MCF 10A (cell line): Measurements from ENCODE around the gene MLLT10. TPM values are rescaled to one million over a fixed set of nuclear protein-coding genes. Genes with fewer than 3 reads are reported as not detected.
A peak's percentile ranks its signal among the peaks of the same experiment; 100 is the strongest.

Source experiments
- BruUV-seq: library from RNA; stranded (reverse); fragments of 400-500 nt; replicated peaks from 2 replicates; lab custom pipeline; 2021; lab: Mats Ljungman, UMichigan
- CTCF ChIA-PET: fragments of 300-600 bp; sonication (Branson Sonifier 250); formaldehyde crosslinking; extraction: SDS; loops from one replicate; lab custom pipeline; 2021; ENCODE audit warnings: antibody characterized with exemption, inconsistent platforms; lab: Yijun Ruan, JAX
- POLR2A ChIA-PET: fragments of 300-600, 350-650 bp; sonication (Branson Sonifier 250); formaldehyde crosslinking; extraction: SDS; loops from one replicate; lab custom pipeline; 2020; ENCODE audit warnings: antibody characterized with exemption, inconsistent platforms; lab: Yijun Ruan, JAX
- DNase-seq: peaks from one replicate; pipeline ENCODE4 v3.0.0-alpha.2; 2018; ENCODE audit not compliant: unreplicated experiment
- H3K27ac Mint-ChIP-seq: one replicate; pipeline ENCODE4 v1.8.0; 2022; ENCODE audit warnings: mild to moderate bottlenecking, low read depth, mixed read lengths; ENCODE audit not compliant: unreplicated experiment
- H3K27me3 Mint-ChIP-seq: one replicate; pipeline ENCODE4 v1.8.0; 2022; ENCODE audit warnings: mixed read lengths; ENCODE audit not compliant: insufficient read depth, unreplicated experiment
- H3K36me3 Mint-ChIP-seq: one replicate; pipeline ENCODE4 v1.8.0; 2022; ENCODE audit warnings: mild to moderate bottlenecking, moderate library complexity, mixed read lengths; ENCODE audit not compliant: insufficient read depth, unreplicated experiment
- H3K4me1 Mint-ChIP-seq: one replicate; pipeline ENCODE4 v1.8.0; 2022; ENCODE audit warnings: mixed read lengths; ENCODE audit not compliant: insufficient read depth, unreplicated experiment
- H3K4me3 Mint-ChIP-seq: one replicate; pipeline ENCODE4 v1.8.0; 2022; ENCODE audit warnings: mild to moderate bottlenecking, moderate library complexity, mixed read lengths; ENCODE audit not compliant: unreplicated experiment
- H3K9me3 Mint-ChIP-seq: one replicate; pipeline ENCODE4 v1.8.0; 2022; ENCODE audit warnings: mixed read lengths; ENCODE audit not compliant: unreplicated experiment
- intact Hi-C: fragments of 100-400 bp; cut with micrococcal nuclease; formaldehyde crosslinking; loops from 2 replicates; pipeline ENCODE4 v1.14.1; 2022
- total RNA-seq: library from RNA; stranded (reverse); gene quantifications from 2 replicates; pipeline ENCODE4 v1.2.3, GENCODE V29; 2022
- TF ChIP-seq, protein P1 (sequence below): fragments of 200-600 bp; IDR thresholded peaks from one replicate; pipeline ENCODE4 v1.8.0; 2022; ENCODE audit warnings: antibody characterized with exemption, mild to moderate bottlenecking; ENCODE audit not compliant: unreplicated experiment

MLLT10 gene
- total RNA-seq, 1 experiment from 2014 or later, result 47.5 TPM

DNA sequence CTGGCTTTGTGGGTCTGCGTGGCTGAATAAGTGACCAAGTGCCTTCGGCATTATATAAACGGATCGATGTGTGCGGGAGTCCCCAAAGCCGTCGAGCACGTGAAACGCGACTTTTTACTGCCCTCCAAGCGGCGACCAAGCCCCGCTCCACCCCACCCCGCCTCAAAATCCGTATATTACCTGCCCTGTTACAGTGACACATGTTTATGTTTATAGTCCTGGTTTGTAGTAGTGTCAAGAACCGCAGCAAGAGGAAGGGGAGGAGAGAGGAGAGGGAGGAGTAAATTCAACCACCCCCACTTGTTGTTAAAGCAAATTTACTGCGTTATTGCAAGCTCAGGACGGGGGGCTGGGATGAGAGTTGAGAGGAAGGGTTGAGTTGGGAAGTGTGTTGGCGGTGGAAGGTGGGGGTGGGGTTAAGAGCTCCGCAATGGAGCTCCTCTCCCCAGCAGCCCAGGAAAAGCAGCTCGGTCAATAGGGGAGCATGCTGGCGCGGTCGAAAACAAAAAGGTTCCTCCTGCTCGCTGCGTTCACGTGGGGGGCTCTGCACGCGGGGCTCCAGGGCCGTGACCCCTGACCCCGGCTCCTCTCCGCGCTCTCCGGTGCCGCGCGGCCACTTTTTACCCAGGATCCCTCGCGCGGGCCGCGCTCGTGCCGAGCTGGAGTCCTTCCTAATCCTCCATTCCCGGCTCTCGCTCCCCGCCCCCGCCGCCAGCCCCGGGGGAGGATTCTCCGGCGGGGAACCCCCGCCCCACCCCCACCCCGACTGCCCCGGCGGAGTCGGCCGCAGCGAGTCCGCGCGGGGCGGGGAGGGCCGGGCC lies 8.5 kb upstream of the MLLT10 start, which contains the start of gene SKIDA1:
SKIDA1 (minus strand) TSS at position 316 of the 821 bp plus-strand sequence. CDS start 7,860 bp downstream, outside the sequence.
- TF ChIP-seq, protein P1, sequence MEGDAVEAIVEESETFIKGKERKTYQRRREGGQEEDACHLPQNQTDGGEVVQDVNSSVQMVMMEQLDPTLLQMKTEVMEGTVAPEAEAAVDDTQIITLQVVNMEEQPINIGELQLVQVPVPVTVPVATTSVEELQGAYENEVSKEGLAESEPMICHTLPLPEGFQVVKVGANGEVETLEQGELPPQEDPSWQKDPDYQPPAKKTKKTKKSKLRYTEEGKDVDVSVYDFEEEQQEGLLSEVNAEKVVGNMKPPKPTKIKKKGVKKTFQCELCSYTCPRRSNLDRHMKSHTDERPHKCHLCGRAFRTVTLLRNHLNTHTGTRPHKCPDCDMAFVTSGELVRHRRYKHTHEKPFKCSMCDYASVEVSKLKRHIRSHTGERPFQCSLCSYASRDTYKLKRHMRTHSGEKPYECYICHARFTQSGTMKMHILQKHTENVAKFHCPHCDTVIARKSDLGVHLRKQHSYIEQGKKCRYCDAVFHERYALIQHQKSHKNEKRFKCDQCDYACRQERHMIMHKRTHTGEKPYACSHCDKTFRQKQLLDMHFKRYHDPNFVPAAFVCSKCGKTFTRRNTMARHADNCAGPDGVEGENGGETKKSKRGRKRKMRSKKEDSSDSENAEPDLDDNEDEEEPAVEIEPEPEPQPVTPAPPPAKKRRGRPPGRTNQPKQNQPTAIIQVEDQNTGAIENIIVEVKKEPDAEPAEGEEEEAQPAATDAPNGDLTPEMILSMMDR, result no peak
- intact Hi-C loops, result loop anchor here (2.0 to 5.0 kb wide), 2 partner anchors 29 to 448 kb away; no protein-coding TSS in a partner anchor
- H3K27ac Mint-ChIP-seq, result peak within 1 kb of the TSS; percentile 100
- no peaks in the 10 kb centered on the region for H3K36me3 Mint-ChIP-seq
- CTCF ChIA-PET, result interaction anchor here (0.5 to 1.6 kb wide), 6 partner anchors 17 to 472 kb away, joined by 3 to 5 read pairs (median 3); no protein-coding TSS in a partner anchor
- peak within 1 kb of the TSS; percentile 97 for H3K4me3 Mint-ChIP-seq
- H3K27me3 Mint-ChIP-seq, result no peaks in the 10 kb centered on the region
- H3K4me1 Mint-ChIP-seq, result peaks cover 10% of the 10 kb centered on the region
- DNase-seq, result peak; percentile 84
- H3K9me3 Mint-ChIP-seq, result no peaks in the 10 kb centered on the region
- BruUV-seq, result no TSS peak
- POLR2A ChIA-PET, result interaction anchor here (0.6 to 11.2 kb wide), 21 partner anchors 7 to 1707 kb away, joined by 3 to 141 read pairs (median 3); partner anchors contain the start of gene MLLT10

DNA sequence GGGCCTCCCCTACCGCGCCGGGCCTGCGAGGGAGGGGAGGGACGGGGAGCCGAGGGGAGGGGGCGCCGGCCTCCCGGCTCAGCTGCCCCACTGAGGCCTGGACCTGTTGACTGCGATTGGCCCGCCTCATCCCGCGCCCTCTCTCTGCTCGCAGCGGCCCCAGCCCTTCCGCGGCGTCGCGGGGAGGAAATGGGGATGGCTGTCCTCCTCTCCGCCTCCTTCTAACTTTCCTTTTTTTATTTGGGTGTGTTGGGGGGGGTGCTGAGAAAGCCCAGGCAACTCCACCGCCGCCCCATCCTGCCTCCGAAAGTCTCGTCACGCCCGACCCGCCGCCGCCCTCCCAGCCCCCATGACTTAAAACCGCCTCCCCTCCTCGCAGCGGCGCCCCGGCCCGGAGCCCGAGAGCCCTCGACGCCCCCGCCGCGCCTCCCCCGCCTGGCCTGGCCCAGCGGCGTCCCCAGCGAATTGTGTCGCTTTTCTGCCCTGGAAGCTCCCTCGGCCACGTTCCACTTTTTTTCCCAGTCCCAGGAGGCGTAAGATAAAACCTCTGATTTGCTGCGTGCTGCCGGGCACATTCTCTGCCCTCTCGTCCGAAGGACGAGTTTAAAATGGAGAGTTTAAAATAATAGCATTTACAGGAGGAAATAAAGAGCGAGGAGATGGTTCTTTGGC lies 7.7 kb upstream of the MLLT10 start:
- ChIA-PET POLR2A (interaction anchor here (0.6 to 11.2 kb wide), 25 partner anchors 8 to 1038 kb away, joined by 3 to 141 read pairs (median 4); partner anchors contain the start of genes DNAJC1 and MLLT10), CTCF (interaction anchor here (0.5 to 1.6 kb wide), 5 partner anchors 8 to 471 kb away, joined by 3 to 5 read pairs (median 3); no protein-coding TSS in a partner anchor)
- Mint-ChIP-seq H3K27me3 (no peaks in the 10 kb centered on the region), H3K4me3 (peak overlapping the region; percentile 97), H3K36me3 (no peaks in the 10 kb centered on the region), H3K27ac (peak overlapping the region; percentile 100), H3K9me3 (no peaks in the 10 kb centered on the region), H3K4me1 (peaks cover 6% of the 10 kb centered on the region)
- TSS peak; percentile 76 for BruUV-seq
- intact Hi-C loops, result loop anchor here (2.0 to 5.0 kb wide), 2 partner anchors 30 to 449 kb away; no protein-coding TSS in a partner anchor
- peak; percentile 83 for DNase-seq
- TF ChIP-seq, protein P1, result no peak

GRCh38 chr10:21526860-21527597 lies 7.0 kb upstream of the MLLT10 start:
- Mint-ChIP-seq H3K36me3 (no peaks in the 10 kb centered on the region), H3K9me3 (no peaks in the 10 kb centered on the region), H3K4me1 (peaks cover 6% of the 10 kb centered on the region), H3K27ac (peak overlapping the region; percentile 100), H3K27me3 (no peaks in the 10 kb centered on the region), H3K4me3 (peak overlapping the region; percentile 97)
- CTCF ChIA-PET, result interaction anchor here (0.9 kb wide), 1 partner anchor 9 kb away, joined by 5 read pairs; no protein-coding TSS in a partner anchor
- POLR2A ChIA-PET, result interaction anchor here (0.6 to 11.2 kb wide), 27 partner anchors 9 to 1037 kb away, joined by 3 to 141 read pairs (median 4); partner anchors contain the start of genes COMMD3 and DNAJC1
- DNase-seq, result peak; percentile 72
- TF ChIP-seq, protein P1, result no peak
- intact Hi-C loops, result loop anchor here (2.0 to 5.0 kb wide), 2 partner anchors 30 to 450 kb away; no protein-coding TSS in a partner anchor
- no TSS peak for BruUV-seq
